Measurements from ENCODE around the gene TMEM247. TPM values are rescaled to one million over a fixed set of nuclear protein-coding genes. Genes with fewer than 3 reads are reported as not detected.

The TMEM247 gene
- total and polyA plus RNA-seq, 4 donors, result not detected

GRCh38 chr2:46498681-46499080 is 19.3 kb downstream of the TMEM247 start (continued):
- TF ChIP-seq RXRA (IDR thresholded peaks at IDR 0.05), result no peak
- no peak for TF ChIP-seq EGR1 (IDR thresholded peaks at IDR 0.05; ENCODE audit: low read depth in 2 of 2)
- TF ChIP-seq NR2F2 (IDR thresholded peaks at IDR 0.05), result no peak
- no peak for TF ChIP-seq CTCF (IDR thresholded peaks at IDR 0.05; ENCODE audit: low read depth, low read length, missing input control)
- TF ChIP-seq TAF1 (conservative IDR thresholded peaks at IDR 0.05), result no peak

- H3K4me1 ChIP-seq (ENCODE audit: control insufficient read depth in 4 of 4, insufficient read depth in 4 of 4, low read length in 3 of 4), result peaks cover 0 to 7% (median 1%) of the 10 kb centered on the region in 4 donors
- DNase-seq (ENCODE audit: low spot score), result no peak
- WGBS, result 27% methylated on average over 7 of the region's 7 CpGs
- peak overlapping the region in 2 of 3 donors; percentile 36 to 52 for H3K4me3 ChIP-seq (ENCODE audit: low read depth in 1 of 3, low read length in 3 of 3)
- no peaks in the 10 kb centered on the region for H3K27me3 ChIP-seq (ENCODE audit: control insufficient read depth in 4 of 4, insufficient read depth in 4 of 4, low read length in 3 of 4)
- peak overlapping the region in 1 of 2 donors; percentile 45 for H3K9ac ChIP-seq (ENCODE audit: low read depth in 1 of 2, low read length in 2 of 2)
- H3K36me3 ChIP-seq (ENCODE audit: control insufficient read depth in 4 of 4, insufficient read depth in 3 of 4, low read depth in 1 of 4, low read length in 3 of 4), result no peaks in the 10 kb centered on the region
- peak overlapping the region; percentile 52 to 85 for H3K27ac ChIP-seq (ENCODE audit: low read depth in 1 of 2, low read length in 2 of 2)
- no peaks in the 10 kb centered on the region for H3K9me3 ChIP-seq (ENCODE audit: control insufficient read depth in 4 of 4, low read length in 3 of 4)
- TF ChIP-seq MAX (IDR thresholded peaks at IDR 0.05) (no peak), SP1 (IDR thresholded peaks at IDR 0.05) (no peak), NR2F2 (IDR thresholded peaks at IDR 0.05) (no peak), FOXA2 (IDR thresholded peaks at IDR 0.05) (no peak), HNF4A (conservative IDR thresholded peaks at IDR 0.05) (no peak), ATF3 (IDR thresholded peaks at IDR 0.05) (no peak), FOXA1 (IDR thresholded peaks at IDR 0.05) (no peak), TAF1 (conservative IDR thresholded peaks at IDR 0.05) (no peak), RAD21 (IDR thresholded peaks at IDR 0.05) (no peak), EGR1 (IDR thresholded peaks at IDR 0.05; ENCODE audit: low read depth in 2 of 2) (no peak), GABPA (IDR thresholded peaks at IDR 0.05 in 1 of 2, conservative IDR thresholded peaks at IDR 0.05 in 1 of 2) (no peak), ZBTB33 (IDR thresholded peaks at IDR 0.05) (no peak), RXRA (IDR thresholded peaks at IDR 0.05) (no peak), HNF4G (IDR thresholded peaks at IDR 0.05) (no peak)
These were observed 20.0 kb downstream of the TMEM247 start for GRCh38 chr2:46499392-46499785.

- H3K27ac ChIP-seq (ENCODE audit: low read depth in 1 of 2, low read length in 2 of 2), result no peak overlapping the region
- H3K4me3 ChIP-seq (ENCODE audit: low read depth in 1 of 3, low read length in 3 of 3), result no peak overlapping the region
- H3K4me1 ChIP-seq (ENCODE audit: control insufficient read depth in 4 of 4, insufficient read depth in 4 of 4, low read length in 3 of 4), result peaks cover 0 to 7% (median 1%) of the 10 kb centered on the region in 4 donors
- no peaks in the 10 kb centered on the region for H3K36me3 ChIP-seq (ENCODE audit: control insufficient read depth in 4 of 4, insufficient read depth in 3 of 4, low read depth in 1 of 4, low read length in 3 of 4)
- no peaks in the 10 kb centered on the region for H3K27me3 ChIP-seq (ENCODE audit: control insufficient read depth in 4 of 4, insufficient read depth in 4 of 4, low read length in 3 of 4)
- H3K9ac ChIP-seq (ENCODE audit: low read depth in 1 of 2, low read length in 2 of 2), result no peak overlapping the region
- DNase-seq (ENCODE audit: low spot score), result no peak
- 84% methylated on average over 6 of the region's 6 CpGs for WGBS
- H3K9me3 ChIP-seq (ENCODE audit: control insufficient read depth in 4 of 4, low read length in 3 of 4), result no peaks in the 10 kb centered on the region
- TF ChIP-seq GABPA (IDR thresholded peaks at IDR 0.05 in 1 of 2, conservative IDR thresholded peaks at IDR 0.05 in 1 of 2) (no peak), CTCF (IDR thresholded peaks at IDR 0.05; ENCODE audit: low read depth, low read length, missing input control) (no peak), REST (IDR thresholded peaks at IDR 0.05) (no peak), MAX (IDR thresholded peaks at IDR 0.05) (no peak)
These were observed 21.4 kb downstream of the TMEM247 start for GRCh38 chr2:46500801-46501200.
